GM18520 (cell line): ENCODE results near the gene LAMB4.

ENCODE experiments used
- ATAC-seq: cut with Tn5 transposase; IDR thresholded peaks from one replicate; pipeline ENCODE4 v1.9.1; 2021; ENCODE audit not compliant: unreplicated experiment

The LAMB4 gene

GRCh38 chr7:108130261-108130660 lies at the start of gene LAMB4:
Gene LAMB4, minus strand, starts transcription at chr7:108130361. Its CDS starts 7,197 bp downstream, at chr7:108123164.
- no peak for ATAC-seq

DNA sequence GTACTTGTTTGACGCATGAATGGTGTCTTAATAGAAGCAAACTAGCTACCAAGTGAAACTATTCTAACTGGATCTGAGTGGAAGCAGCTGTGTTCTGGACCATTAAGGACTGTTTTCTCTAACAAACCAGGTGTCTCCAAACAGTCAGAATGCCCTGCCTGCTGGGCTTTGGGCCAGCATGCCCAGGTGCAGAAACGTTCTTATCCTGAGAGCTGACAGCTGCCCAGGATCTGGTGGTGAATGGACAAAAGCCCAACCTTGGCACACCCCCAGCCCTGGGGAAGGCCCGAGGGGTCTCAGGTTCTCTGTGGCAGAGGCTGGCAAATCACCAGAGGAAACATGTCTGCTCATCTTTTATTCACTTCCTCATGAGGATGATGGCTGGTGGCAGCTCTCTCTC lies 48.2 kb upstream of the LAMB4 start:
- ATAC-seq: no peak

GRCh38 chr7:108171164-108171563 lies 41.0 kb upstream of the LAMB4 start:
- no peak for ATAC-seq

GRCh38 chr7:108170251-108170650 lies 40.1 kb upstream of the LAMB4 start:
- no peak for ATAC-seq

DNA sequence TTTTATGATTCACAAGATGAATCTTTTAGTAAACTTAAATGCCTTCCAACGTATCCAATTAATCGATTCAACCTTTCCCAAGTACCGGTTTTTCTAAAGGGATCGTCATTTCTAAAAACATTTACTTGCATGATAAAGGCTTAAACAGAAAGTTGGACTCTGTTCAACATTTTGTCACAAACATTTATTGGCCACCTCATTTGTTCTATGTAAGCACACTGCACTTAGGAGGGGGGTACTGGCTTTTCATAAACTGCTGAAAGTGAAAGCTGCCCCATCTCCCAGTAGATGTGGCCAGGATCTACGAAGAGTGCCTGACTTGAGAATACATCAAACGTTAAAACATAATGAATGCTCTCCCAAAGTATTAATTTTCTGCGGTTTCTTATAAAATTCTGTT lies 37.3 kb upstream of the LAMB4 start:
- ATAC-seq: no peak

GRCh38 chr7:108166687-108167086 lies 36.5 kb upstream of the LAMB4 start:
- ATAC-seq: no peak

DNA sequence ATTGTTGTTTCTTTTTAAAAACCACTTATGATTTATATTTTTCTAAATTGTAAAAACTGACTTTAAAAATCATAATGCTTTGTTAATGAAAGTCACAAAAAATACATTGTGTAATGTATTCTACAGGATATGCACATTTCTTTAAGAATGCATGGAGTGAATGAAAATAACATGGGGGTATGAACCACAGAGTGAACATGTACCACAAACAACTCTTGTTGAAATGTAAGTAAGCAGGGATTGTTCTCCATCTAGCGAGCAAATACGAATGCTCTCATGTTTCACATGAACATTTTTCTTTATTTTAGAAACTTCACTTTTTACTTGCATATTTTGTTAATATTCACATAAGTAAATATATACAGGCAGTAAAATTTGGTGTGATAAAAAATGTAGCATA lies 35.6 kb upstream of the LAMB4 start:
- no peak for ATAC-seq

- ATAC-seq: no peak
Observed at GRCh38 chr7:108164946-108165345, 34.8 kb upstream of the LAMB4 start.

- no peak for ATAC-seq
Observed at GRCh38 chr7:108164342-108164741, 34.2 kb upstream of the LAMB4 start.

DNA sequence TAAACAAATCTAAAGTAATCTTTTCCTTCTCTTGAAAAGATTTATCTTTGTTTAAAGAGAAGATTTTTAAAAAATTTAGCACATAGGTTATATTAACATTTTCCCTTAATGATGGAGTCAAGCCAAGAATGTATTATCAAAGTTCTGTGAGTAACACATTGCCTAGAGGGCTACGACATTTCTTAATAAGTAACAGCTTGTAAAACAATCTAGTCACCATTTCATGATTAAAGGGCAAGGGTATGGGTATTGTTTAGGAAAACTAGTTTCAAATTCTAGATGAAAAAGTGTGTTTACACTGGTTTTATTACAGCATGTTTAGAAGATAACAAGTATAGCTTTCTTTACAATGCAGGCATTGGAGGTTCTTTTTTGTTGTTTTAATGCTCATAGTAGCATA lies 28.6 kb upstream of the LAMB4 start:
- no peak for ATAC-seq

DNA sequence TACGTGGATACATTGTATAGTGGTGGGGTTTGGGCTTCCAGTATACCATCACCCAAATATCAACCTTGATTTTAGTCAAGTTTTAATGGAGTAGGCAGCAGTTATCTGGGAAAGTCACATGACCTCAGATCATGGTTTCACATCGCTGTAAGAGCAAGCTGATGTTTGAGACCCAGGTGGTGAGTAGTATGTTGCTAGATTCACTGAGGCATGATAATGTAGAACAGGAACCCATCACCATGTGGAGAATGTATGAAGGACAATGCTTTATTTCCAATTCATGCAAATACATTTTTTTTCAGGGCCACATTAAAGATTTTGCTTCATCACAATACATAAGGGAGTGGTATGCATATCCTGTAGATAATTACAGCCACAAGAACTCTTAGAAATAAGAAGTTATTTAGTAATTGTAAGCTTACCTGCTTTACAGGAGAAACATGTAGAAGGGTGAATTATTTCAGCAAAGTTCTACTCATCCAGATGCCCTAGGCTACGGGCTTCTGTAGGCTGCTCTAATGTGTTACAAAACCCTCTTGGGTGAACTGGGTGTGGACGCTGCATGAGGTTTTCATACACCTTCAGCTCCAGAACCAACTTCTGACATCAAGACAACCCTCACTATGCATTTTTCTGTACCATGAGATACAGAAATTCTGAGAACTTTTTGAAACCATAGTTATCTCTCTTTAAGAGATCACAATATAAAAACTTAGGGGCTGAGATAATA lies 27.6 kb upstream of the LAMB4 start:
- no peak for ATAC-seq

GRCh38 chr7:108156897-108157605 lies 26.9 kb upstream of the LAMB4 start:
- no peak for ATAC-seq

DNA sequence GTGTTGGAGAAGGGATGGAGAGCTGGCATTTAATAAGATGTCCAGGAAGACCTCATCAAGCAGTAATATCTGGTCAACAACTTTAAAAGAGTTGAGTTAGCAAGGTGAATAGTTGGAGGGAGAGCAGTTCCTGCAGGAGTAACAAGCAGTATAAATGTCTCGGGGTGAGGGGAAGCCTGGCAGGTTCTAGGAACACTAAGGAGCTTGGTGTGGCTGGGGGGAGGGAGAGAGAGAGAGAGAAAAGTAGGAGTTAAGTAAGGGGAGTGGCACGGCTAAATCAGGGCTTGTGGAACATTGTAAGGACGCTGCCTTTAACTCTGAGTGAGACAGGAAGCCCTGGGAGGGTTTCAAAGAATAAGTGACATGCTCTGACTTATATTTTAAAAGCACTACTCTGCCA lies 22.0 kb upstream of the LAMB4 start:
- ATAC-seq: no peak

DNA sequence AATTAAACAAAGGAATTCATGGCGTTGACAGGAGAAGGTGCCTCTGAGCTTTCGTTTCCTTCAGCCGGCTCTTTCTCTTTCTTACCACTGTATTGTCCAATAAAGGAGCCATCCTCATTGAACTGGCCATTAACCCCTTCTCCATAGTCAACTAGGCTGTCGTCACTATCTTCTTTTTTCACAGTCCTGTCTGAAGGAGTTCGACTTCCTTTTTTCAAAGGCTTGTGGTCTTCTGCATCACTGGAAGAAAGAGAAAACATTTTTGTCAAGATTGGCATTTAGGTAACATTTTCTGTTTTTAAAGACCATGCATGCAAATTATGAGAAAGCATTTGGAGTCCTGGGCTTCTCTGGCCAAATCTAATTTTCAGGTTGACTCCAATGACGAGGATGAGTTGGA lies 19.7 kb upstream of the LAMB4 start:
- ATAC-seq: no peak

DNA sequence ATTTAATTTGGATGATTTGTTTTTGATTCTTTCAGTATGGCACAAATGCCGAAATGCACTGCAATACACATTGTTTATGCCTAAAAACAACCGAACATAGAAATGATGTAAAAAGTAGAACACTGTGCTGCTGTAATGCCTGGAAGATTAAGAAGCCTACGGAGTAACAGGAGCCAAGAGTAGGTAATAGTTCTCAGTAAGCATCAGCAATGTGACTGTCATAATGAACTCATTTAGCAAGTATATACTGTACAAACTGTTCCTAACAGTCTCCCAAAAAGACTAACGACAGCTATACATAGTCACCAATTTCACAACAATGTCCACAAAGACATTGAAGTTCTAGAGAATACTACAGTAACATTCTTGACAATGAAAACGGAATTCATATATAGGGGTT lies 19.0 kb upstream of the LAMB4 start:
- no peak for ATAC-seq

- ATAC-seq: no peak
Observed at GRCh38 chr7:108147031-108147563, 16.9 kb upstream of the LAMB4 start.

GRCh38 chr7:108146070-108146842 lies 16.1 kb upstream of the LAMB4 start:
- ATAC-seq: no peak

- ATAC-seq: no peak
Observed at GRCh38 chr7:108145401-108145800, 15.2 kb upstream of the LAMB4 start.

- ATAC-seq: no peak
Observed at GRCh38 chr7:108144931-108145330, 14.8 kb upstream of the LAMB4 start.

DNA sequence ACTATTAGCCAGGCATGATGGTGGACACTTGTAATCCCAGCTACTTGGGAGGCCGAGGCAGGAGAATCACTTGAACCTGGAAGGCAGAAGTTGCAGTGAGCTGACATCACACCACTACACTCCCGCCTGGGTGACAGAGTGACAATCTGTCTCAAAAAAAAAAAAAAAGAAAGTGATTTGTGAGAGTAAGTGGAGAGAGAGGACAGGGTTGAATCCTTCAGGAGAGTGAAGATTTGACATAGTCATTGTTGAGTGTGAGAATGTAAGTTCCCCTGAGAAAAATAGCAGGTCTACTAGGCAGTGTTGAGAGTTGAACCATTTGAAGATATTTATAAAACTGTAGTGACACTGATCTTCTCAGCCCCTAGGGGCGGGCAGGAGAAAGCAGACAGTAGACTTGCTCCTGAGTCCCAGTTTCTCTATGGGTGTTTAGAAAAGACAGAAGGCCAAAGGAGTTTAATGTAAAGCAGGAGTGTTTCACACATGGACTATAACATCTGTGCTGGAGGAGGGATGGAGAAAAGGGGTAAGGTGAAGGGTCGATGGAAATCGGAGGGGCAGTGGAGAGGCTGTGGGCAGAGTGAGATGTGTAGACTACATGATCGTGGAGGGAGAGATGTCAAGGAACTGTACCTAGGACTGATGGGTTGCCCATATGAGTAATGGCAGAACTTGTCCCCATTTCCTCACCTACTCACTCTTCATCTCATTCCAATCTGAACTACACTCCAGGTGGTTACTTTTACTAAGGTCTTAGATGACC lies 13.7 kb upstream of the LAMB4 start:
- no peak for ATAC-seq

GRCh38 chr7:108142675-108143259 lies 12.6 kb upstream of the LAMB4 start:
- no peak for ATAC-seq
